SK-N-MC (cell line): ENCODE results near the gene NLGN3.

Experiments used
- EZH2 ChIP-seq: fragments of 200-600 bp; sonication (generic); IDR thresholded peaks from one replicate; pipeline ENCODE4 v1.6.1; 2017; ENCODE audit warnings: antibody characterized with exemption
- POLR2AphosphoS5 ChIP-seq: IDR thresholded peaks from 2 replicates; pipeline ENCODE4 v1.6.1; 2012; ENCODE audit warnings: mild to moderate bottlenecking, low read depth, low read length, borderline replicate concordance

DNA sequence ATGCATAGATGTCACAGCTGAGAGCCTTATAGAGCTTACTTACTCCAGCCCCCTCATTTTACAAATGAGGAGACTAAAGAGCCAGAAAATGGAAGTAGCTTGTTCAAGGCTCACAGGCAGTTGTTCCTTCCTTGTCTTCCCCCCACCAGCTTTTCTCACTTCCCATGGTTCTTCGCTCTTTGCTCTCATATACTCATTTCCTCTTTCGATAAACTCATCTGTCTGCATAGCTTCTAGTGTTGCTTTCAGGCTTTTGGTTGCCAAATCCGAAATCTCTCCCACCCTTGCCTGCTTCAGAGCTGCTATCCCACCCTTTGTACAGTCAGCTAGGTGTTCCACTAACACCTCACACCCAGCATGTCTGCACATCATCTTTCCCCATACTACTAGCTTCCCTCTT is 53.4 kb downstream of the NLGN3 start:
- TF ChIP-seq EZH2 = no peak
- TF ChIP-seq POLR2AphosphoS5 = no peak
